GM12891 (cell line): ENCODE measurements around the gene C8G.

Experiments
- DNase-seq: peaks from one replicate; pipeline ENCODE4 v3.0.0; 2011; ENCODE audit warnings: low spot score; ENCODE audit not compliant: insufficient read length
- FAIRE-seq: peaks from 2 replicates; lab custom pipeline; 2011; peaks lifted over from hg19 to GRCh38; lab: Jason Lieb, UNC
- PAX5 ChIP-seq: IDR thresholded peaks from 2 replicates; pipeline ENCODE4 v1.6.1; 2011; ENCODE audit warnings: low read length, moderate library complexity, mild to moderate bottlenecking; ENCODE audit not compliant: insufficient read depth, severe bottlenecking
- POLR2A ChIP-seq: IDR thresholded peaks from 2 replicates; pipeline ENCODE4 v1.6.1; 2011; ENCODE audit warnings: low read depth, low read length, control low read depth
- POLR2AphosphoS5 ChIP-seq: IDR thresholded peaks from 2 replicates; pipeline ENCODE4 v1.6.1; 2011; ENCODE audit warnings: low read depth, low read length, control low read depth
- POU2F2 ChIP-seq: IDR thresholded peaks from 2 replicates; pipeline ENCODE4 v1.6.1; 2011; ENCODE audit warnings: low read depth, mild to moderate bottlenecking, control low read depth, low read length, moderate library complexity
- SPI1 ChIP-seq: IDR thresholded peaks from 2 replicates; pipeline ENCODE4 v1.6.1; 2011; ENCODE audit warnings: low read depth, low read length, control low read depth
- TAF1 ChIP-seq: IDR thresholded peaks from 2 replicates; pipeline ENCODE4 v1.6.1; 2011; ENCODE audit warnings: low read depth, low read length, control low read depth

The C8G gene

DNA sequence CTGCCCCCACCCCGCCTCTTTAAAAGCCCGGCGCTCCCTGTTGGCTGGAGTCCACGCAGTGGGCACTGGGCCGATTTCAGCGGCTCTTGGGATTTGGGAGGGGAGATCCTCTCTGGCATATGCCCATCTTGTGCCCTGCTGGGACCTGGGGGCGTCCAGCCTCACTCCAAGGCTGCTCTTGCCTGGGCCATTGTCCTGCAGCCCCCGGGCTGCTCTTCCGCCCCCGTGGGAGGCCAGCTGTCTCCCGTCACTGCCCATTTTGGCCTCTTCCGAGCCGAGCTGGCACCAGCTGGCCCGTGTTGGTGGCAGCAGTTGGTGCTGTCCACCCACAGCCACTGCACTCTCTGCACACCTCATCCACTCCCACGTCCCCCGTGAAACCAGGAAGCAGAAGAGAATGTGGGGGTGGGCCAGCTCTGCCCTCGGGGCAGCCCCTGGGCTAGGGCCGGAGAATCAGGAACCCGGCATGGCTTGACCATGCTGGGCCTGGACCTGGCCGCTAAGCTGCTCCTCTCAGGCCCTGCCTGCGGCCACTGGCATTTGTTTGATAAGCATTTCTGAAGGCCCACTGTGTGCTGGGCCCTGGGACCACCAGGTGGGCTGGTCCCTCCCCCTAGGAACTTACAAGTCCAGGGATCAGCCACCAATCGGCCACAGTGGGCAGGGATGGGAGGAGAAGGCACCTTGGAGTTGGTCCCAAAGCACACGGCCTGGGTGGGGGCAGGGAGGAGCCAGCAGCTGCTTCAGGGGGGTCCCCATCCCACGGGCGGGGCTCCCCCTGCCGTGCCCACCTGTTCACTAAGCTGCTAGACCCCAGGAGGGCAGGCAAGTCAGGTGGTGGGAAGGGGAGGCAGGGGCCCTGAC is 2.2 kb downstream of the C8G start:
- DNase-seq (no peak), FAIRE-seq (no peak)
- no peak for TF ChIP-seq SPI1
- no peak for TF ChIP-seq POU2F2
- no peak for TF ChIP-seq POLR2A
- TF ChIP-seq TAF1 = no peak
- no peak for TF ChIP-seq POLR2AphosphoS5
- no peak for TF ChIP-seq PAX5

DNA sequence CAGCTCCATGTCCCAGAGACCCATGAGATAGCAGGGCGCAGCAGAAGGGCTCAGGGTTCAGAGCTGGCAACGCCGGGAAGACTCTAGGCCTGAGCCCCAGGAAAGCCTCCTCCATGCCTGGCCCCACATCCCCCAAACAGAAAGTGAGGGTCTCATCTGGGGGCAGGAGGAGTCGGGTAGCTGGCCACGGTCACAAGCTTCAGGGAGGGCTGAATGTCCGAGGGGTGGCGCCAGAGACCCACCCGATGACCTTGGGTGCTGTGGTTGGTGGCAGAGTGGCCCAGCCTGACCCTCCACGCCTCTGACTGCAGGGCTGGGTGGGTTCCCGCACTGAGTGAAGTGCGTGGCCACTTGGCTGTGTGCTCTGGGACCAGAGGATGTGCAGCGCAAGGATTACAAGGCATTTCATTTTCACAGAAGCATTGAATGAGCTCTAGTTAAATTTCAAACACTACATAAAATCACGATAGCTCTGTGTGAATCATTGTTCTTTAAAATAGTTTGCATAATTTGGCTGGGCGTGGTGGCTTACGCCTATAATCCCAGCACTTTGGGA is 3.0 kb downstream of the C8G start:
- DNase-seq = no peak
- FAIRE-seq = peak; percentile 70

DNA sequence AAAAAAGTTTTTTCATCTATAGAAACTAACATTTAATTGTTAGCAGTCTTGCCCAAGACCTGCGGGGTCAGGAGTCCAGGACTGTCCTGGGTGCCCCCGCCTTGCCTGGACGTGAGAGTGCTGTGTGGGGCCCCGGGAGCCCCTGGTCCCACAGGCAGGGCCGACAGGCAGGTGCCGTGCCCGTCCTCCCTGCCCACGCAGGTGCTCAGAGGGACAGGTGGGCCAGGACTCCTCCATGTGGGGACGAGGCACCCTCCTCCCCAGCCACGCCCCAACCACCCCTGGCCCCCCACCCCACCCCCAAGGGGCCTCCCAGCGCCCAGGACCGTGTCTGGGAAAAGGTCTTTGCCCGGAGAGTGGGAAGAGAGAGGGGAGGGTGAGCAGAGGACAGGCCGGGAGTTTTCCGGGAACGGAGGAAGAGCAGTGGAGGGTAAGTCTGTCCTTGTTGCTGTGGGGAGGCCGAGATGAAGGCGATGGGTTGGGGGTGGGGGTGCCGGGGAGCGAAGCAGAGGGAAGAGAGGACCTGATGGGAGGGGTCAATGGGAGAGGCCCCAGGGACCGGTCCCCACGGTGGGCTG is 4.3 kb downstream of the C8G start:
- no peak for DNase-seq
- peak; percentile 43 for FAIRE-seq
- no peak for TF ChIP-seq POLR2AphosphoS5
- no peak for TF ChIP-seq TAF1
- no peak for TF ChIP-seq POLR2A
- TF ChIP-seq PAX5 = no peak
- TF ChIP-seq SPI1 = no peak

More for the DNA sequence above, 3.0 kb downstream of the C8G start:
- TF ChIP-seq POLR2AphosphoS5 (no peak), PAX5 (no peak), POLR2A (no peak), SPI1 (no peak), POU2F2 (no peak), TAF1 (no peak)

DNA sequence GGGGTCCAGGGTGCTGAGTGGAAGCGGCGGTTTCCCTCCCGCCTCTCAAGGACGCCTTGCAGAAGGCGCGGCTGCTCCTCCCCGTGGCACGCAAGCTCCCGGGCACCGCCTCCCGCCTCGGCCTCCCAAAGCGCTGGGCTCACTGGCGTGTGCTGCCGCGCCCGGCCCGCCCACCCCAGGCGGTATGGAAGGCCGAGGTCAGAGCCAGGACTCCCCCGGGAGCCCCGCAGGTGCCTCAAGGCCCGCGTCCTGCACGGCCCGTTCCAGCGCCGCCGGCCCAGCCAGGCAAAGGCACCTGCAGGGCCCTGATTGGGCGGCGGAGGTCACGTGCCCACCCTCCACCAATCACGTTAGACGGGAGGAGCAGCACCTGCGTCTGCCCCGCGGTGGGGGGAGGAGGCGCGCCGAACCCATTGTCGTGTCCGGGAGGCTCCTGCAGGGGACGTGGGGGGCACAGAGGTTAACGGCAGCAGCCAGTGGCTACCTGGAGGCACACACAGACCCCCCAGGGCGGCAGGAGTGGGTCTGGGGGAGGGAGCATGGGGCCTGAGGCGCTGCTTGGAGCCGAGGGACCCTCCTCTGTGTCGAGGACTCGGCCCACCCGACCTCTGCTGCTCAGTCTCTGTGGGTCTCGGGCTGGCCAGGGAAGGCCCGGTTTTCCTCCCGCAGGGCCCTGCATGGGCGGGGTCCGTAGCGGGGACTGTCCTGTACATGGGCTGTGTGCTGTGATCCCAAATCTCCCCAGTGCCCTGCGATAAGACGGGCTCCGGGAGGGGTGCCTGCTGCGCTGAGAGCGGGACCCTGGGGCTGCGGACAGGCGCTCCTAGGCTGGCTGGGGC is 5.0 kb downstream of the C8G start:
- FAIRE-seq = peak; percentile 100
- peak; percentile 100 for DNase-seq
- TF ChIP-seq SPI1 (no peak), POU2F2 (no peak), TAF1 (no peak)

DNA sequence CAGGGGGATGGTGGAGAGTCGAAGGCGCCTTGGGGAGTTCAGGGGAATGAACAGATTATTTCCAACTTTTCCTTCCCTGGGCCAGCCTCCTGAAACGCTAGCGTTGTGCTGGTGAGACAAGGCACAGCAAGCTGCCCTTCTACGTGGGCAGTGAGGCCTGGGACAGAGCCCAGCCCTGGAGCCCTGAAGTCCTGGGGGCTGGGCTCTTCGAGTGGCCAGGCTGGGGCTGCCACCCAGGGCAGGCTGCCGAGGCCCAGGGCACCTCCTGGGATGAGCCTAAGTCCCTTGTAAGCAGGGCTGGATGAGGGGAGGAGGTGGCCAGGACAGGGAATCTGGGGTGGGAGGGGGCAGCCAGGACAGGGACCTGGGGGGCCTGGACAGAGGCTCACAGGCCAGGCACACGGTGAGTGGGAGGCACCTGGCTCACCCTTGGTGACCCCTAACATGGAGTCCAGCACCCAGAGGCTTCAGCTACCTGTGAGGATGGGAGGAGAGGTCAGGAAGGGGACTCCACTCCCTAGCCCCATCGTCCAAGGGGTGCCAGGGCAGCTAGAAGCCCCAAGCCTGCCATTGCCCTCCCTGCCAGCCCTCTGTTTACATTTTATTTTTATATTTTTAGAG is 5.7 kb downstream of the C8G start:
- no peak for TF ChIP-seq POLR2A
- TF ChIP-seq POU2F2 = no peak
- no peak for TF ChIP-seq POLR2AphosphoS5
- no peak for TF ChIP-seq SPI1
- no peak for TF ChIP-seq TAF1
- no peak for TF ChIP-seq PAX5
- FAIRE-seq = no peak
- no peak for DNase-seq

DNA sequence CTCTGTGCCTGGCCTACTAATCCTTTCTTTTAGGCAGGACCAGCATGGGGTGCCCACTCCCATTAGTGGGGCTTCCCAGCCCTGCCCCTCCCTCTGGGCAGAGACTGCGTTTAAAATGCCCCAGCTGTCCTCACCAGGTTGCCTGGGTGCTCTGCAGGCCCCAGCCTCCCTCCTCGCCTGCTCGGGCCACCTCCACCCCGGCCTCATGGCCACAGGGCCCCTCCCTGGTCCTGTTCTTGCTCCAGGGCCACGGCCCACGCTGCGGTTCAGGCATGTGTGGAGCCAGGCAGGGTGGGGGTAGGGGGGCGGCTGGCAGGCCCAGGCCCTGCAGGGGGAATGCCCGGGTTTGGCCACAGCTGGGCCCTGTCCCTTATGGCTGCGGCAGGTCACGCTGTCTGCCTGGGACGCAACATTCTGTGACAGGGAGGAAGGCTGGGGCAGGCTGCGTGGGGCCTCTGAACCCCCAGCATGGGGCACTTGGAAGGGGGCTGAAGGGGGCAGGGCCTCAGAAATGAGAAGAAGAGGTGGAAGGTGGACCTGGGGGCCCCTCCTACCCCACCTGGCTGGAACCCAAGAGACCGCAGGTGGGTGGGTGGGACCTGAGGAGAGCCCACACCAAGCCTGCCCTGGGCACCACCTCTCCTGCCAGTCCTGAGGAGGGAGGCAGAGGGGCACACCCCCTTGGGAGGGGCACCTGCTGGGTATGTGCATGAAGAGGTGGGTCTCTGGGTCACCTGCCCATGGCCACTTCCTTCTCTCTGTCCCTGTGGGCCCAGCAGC is 6.7 kb downstream of the C8G start, which contains the start of gene LCN12:
Gene LCN12, plus strand, starts transcription at position 733 of the 780 bp plus-strand sequence. CDS start 55 bp downstream, outside the sequence.
- no peak for FAIRE-seq
- no peak for TF ChIP-seq POLR2AphosphoS5
- TF ChIP-seq TAF1 = no peak
- no peak for TF ChIP-seq PAX5
- TF ChIP-seq POU2F2 = no peak
- TF ChIP-seq POLR2A = no peak
- TF ChIP-seq SPI1 = no peak
- no peak for DNase-seq

DNA sequence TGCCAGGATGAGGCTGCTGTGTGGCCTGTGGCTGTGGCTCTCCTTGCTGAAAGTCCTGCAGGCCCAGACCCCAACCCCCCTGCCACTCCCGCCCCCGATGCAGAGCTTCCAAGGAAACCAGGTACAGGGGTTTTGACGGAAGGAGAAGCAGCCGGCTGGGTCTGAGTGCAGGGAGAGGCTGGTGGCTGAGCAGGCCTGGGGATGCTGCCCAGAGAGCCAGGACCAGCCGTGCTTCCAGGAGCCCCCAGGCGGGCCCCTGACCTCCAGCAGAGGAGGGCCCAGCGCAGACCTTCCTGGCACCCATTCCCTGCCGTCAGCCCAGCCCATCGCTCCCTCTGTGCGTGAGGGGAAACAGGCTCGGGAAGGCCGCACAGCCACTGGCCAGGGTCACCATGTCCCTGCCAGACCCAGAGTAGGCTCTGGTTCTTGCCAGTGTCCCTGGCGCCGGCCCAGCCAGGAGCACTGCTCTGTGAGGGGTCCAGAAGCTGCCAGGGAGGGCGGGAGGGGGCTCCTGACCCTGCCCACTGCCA is 7.3 kb downstream of the C8G start:
- no peak for FAIRE-seq
- TF ChIP-seq POLR2AphosphoS5 = no peak
- no peak for TF ChIP-seq PAX5
- no peak for TF ChIP-seq SPI1
- TF ChIP-seq TAF1 = no peak
- no peak for TF ChIP-seq POU2F2
- no peak for TF ChIP-seq POLR2A
- no peak for DNase-seq

DNA sequence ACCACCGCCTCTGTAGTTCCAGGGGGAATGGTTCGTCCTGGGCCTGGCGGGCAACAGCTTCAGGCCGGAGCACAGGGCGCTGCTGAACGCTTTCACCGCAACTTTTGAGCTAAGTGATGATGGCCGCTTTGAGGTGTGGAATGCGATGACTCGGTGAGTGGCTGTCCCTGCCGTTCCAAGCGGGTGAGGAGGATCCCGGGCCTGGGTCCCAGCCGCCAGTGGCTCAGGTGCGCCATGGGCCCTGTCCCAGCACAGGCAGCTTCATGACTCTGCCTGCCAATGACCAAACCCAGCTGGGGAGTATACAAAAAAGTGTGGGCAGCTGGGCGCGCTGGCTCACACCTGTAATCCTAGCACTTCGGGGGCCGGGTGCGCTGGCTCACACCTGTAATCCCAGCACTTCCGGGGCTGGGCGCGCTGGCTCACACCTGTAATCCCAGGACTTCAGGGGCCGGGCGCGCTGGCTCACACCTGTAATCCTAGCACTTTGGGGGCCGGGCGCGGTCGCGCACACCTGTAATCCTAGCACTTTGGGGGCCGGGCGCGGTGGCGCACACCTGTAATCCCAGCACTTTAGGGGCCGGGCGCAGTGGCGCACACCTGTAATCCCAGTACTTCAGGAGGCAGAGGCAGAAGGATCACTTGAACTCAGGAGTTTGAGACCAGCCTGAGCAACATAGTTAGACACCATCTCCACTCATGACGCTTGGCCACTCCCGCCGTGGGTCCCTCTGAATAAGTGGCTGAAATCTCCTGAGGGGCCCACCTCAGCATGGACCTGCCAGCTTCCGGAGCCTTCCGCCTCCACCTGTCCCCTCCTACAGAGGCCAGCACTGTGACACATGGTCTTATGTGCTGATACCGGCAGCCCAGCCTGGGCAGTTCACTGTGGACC is 8.1 kb downstream of the C8G start:
- FAIRE-seq = no peak
- DNase-seq = no peak
- TF ChIP-seq SPI1 = no peak
- no peak for TF ChIP-seq POU2F2
